Muscle layer of colon (tissue), 2 donors: Measurements from ENCODE around the gene AJAP1.

Experiments used
- H3K27ac ChIP-seq: one replicate; pipeline ENCODE4 v1.7.0; 2013; ENCODE audit warnings: low read depth, mild to moderate bottlenecking, low read length, moderate library complexity
- H3K27me3 ChIP-seq, 2 donors: one replicate each; pipeline ENCODE4 v1.7.0; 2013; ENCODE audit warnings: low read length in 2 of 2, mild to moderate bottlenecking in 2 of 2; ENCODE audit not compliant: insufficient read depth in 2 of 2, control insufficient read depth in 1 of 2
- H3K36me3 ChIP-seq: one replicate; pipeline ENCODE4 v1.7.0; 2013; ENCODE audit warnings: mild to moderate bottlenecking, low read length; ENCODE audit not compliant: insufficient read depth
- H3K4me1 ChIP-seq: one replicate; pipeline ENCODE4 v1.7.0; 2013; ENCODE audit warnings: mild to moderate bottlenecking, low read length; ENCODE audit not compliant: insufficient read depth
- H3K4me3 ChIP-seq, 2 donors: one replicate each; pipeline ENCODE4 v1.7.0; 2013; ENCODE audit warnings: low read length in 2 of 2, low read depth in 1 of 2, mild to moderate bottlenecking in 1 of 2, moderate library complexity in 1 of 2
- H3K9ac ChIP-seq: one replicate; pipeline ENCODE4 v1.7.0; 2013; ENCODE audit warnings: low read length
- H3K9me3 ChIP-seq: one replicate; pipeline ENCODE4 v1.7.0; 2013; ENCODE audit warnings: mild to moderate bottlenecking, low read length
- donor health status: abdominal sarcoma.
- donor health status: Adenocarcinoma of cecum.

AJAP1 gene

GRCh38 chr1:4730078-4730477, 75.7 kb downstream of the AJAP1 start:
- H3K4me3 ChIP-seq: no peak overlapping the region
- H3K4me1 ChIP-seq: peaks cover 8% of the 10 kb centered on the region
- H3K36me3 ChIP-seq: no peaks in the 10 kb centered on the region
- no peaks in the 10 kb centered on the region for H3K9me3 ChIP-seq
- H3K27ac ChIP-seq: no peak overlapping the region
- H3K27me3 ChIP-seq: peaks cover 0 to 4% of the 10 kb centered on the region in 2 donors
- no peak overlapping the region for H3K9ac ChIP-seq

GRCh38 chr1:4733446-4734177, 79.2 kb downstream of the AJAP1 start:
- no peaks in the 10 kb centered on the region for H3K36me3 ChIP-seq
- H3K27ac ChIP-seq: no peak overlapping the region
- no peak overlapping the region for H3K4me3 ChIP-seq
- H3K27me3 ChIP-seq: peaks cover 0 to 8% of the 10 kb centered on the region in 2 donors
- H3K4me1 ChIP-seq: peaks cover 8% of the 10 kb centered on the region
- H3K9ac ChIP-seq: no peak overlapping the region
- H3K9me3 ChIP-seq: no peaks in the 10 kb centered on the region

- H3K27me3 ChIP-seq: peaks cover 0 to 8% of the 10 kb centered on the region in 2 donors
These were observed 79.8 kb downstream of the AJAP1 start for GRCh38 chr1:4734219-4734618.

GRCh38 chr1:4734791-4735190, 80.4 kb downstream of the AJAP1 start:
- Histone ChIP-seq H3K36me3 (no peaks in the 10 kb centered on the region), H3K9me3 (no peaks in the 10 kb centered on the region), H3K4me1 (peaks cover 3% of the 10 kb centered on the region), H3K4me3 (no peak overlapping the region), H3K9ac (no peak overlapping the region), H3K27me3 (peaks cover 0 to 8% of the 10 kb centered on the region in 2 donors), H3K27ac (no peak overlapping the region)

More at GRCh38 chr1:4734219-4734618, 79.8 kb downstream of the AJAP1 start:
- Histone ChIP-seq H3K27ac (no peak overlapping the region), H3K9me3 (no peaks in the 10 kb centered on the region), H3K4me3 (no peak overlapping the region), H3K4me1 (peaks cover 8% of the 10 kb centered on the region), H3K9ac (no peak overlapping the region), H3K36me3 (no peaks in the 10 kb centered on the region)

- Histone ChIP-seq H3K27me3 (peaks cover 0 to 8% of the 10 kb centered on the region in 2 donors), H3K27ac (no peak overlapping the region), H3K9me3 (no peaks in the 10 kb centered on the region), H3K4me1 (no peaks in the 10 kb centered on the region), H3K9ac (no peak overlapping the region), H3K36me3 (no peaks in the 10 kb centered on the region), H3K4me3 (no peak overlapping the region)
These were observed 81.8 kb downstream of the AJAP1 start for GRCh38 chr1:4736254-4736653.

- Histone ChIP-seq H3K4me1 (no peaks in the 10 kb centered on the region), H3K9ac (no peak overlapping the region), H3K27me3 (no peaks in the 10 kb centered on the region), H3K36me3 (no peaks in the 10 kb centered on the region), H3K4me3 (no peak overlapping the region), H3K27ac (no peak overlapping the region), H3K9me3 (no peaks in the 10 kb centered on the region)
These were observed 87.5 kb downstream of the AJAP1 start for GRCh38 chr1:4741876-4742423.

- no peaks in the 10 kb centered on the region for H3K27me3 ChIP-seq
- no peak overlapping the region for H3K4me3 ChIP-seq
- H3K9ac ChIP-seq: no peak overlapping the region
- H3K4me1 ChIP-seq: no peaks in the 10 kb centered on the region
- H3K36me3 ChIP-seq: no peaks in the 10 kb centered on the region
- H3K27ac ChIP-seq: no peak overlapping the region
- H3K9me3 ChIP-seq: no peaks in the 10 kb centered on the region
These were observed 89.8 kb downstream of the AJAP1 start for GRCh38 chr1:4743978-4744750.

GRCh38 chr1:4745560-4745959, 91.2 kb downstream of the AJAP1 start:
- H3K27me3 ChIP-seq: no peaks in the 10 kb centered on the region
- H3K4me3 ChIP-seq: no peak overlapping the region
- H3K9me3 ChIP-seq: no peaks in the 10 kb centered on the region
- no peak overlapping the region for H3K27ac ChIP-seq
- no peak overlapping the region for H3K9ac ChIP-seq
- H3K4me1 ChIP-seq: no peaks in the 10 kb centered on the region
- no peaks in the 10 kb centered on the region for H3K36me3 ChIP-seq

GRCh38 chr1:4749406-4749805, 95.0 kb downstream of the AJAP1 start:
- Histone ChIP-seq H3K4me3 (no peak overlapping the region), H3K4me1 (no peaks in the 10 kb centered on the region), H3K27ac (no peak overlapping the region), H3K9ac (no peak overlapping the region), H3K27me3 (no peaks in the 10 kb centered on the region), H3K9me3 (no peaks in the 10 kb centered on the region), H3K36me3 (no peaks in the 10 kb centered on the region)

- Histone ChIP-seq H3K36me3 (no peaks in the 10 kb centered on the region), H3K27ac (no peak overlapping the region), H3K27me3 (no peaks in the 10 kb centered on the region), H3K4me1 (no peaks in the 10 kb centered on the region), H3K9ac (no peak overlapping the region), H3K9me3 (no peaks in the 10 kb centered on the region), H3K4me3 (no peak overlapping the region)
These were observed 95.8 kb downstream of the AJAP1 start for GRCh38 chr1:4750177-4750576.

- H3K27me3 ChIP-seq: no peaks in the 10 kb centered on the region
- H3K4me3 ChIP-seq: no peak overlapping the region
- no peak overlapping the region for H3K9ac ChIP-seq
- no peaks in the 10 kb centered on the region for H3K4me1 ChIP-seq
- H3K27ac ChIP-seq: no peak overlapping the region
- no peaks in the 10 kb centered on the region for H3K36me3 ChIP-seq
- no peaks in the 10 kb centered on the region for H3K9me3 ChIP-seq
These were observed 97.7 kb downstream of the AJAP1 start for GRCh38 chr1:4752059-4752458.
